ENCODE measurements around the gene TGM6.

TGM6 gene

GRCh38 chr20:2379511-2380229, 1.0 kb upstream of the TGM6 start:
- TF ChIP-seq REST (IDR thresholded peaks at IDR 0.05; ENCODE audit: low read depth) (no peak), CREB1 (IDR thresholded peaks at IDR 0.05; ENCODE audit: low read depth) (no peak), FOXM1 (IDR thresholded peaks at IDR 0.05; ENCODE audit: borderline replicate concordance, low read depth) (no peak), TEAD4 (IDR thresholded peaks at IDR 0.05) (no peak), ZBTB7A (IDR thresholded peaks at IDR 0.05; ENCODE audit: low read depth) (no peak), MAX (IDR thresholded peaks at IDR 0.05) (no peak), TAF1 (IDR thresholded peaks at IDR 0.05; ENCODE audit: low read depth) (no peak), NFIC (IDR thresholded peaks at IDR 0.05) (no peak), TCF12 (IDR thresholded peaks at IDR 0.05; ENCODE audit: low read depth) (no peak), YY1 (IDR thresholded peaks at IDR 0.05; ENCODE audit: low read depth) (no peak), EGR1 (IDR thresholded peaks at IDR 0.05) (no peak), CEBPB (IDR thresholded peaks at IDR 0.05) (no peak), EP300 (IDR thresholded peaks at IDR 0.05; ENCODE audit: borderline replicate concordance) (no peak)

GRCh38 chr20:2381303-2381702, 602 bp downstream of the TGM6 start:
- no peak for TF ChIP-seq USF1 (IDR thresholded peaks at IDR 0.05)
- no peak for TF ChIP-seq REST (IDR thresholded peaks at IDR 0.05; ENCODE audit: low read depth)
- TF ChIP-seq NFIC (IDR thresholded peaks at IDR 0.05) = no peak
- TF ChIP-seq EP300 (IDR thresholded peaks at IDR 0.05; ENCODE audit: borderline replicate concordance) = no peak
- TF ChIP-seq CREB1 (IDR thresholded peaks at IDR 0.05; ENCODE audit: low read depth) = no peak
- no peak for TF ChIP-seq TCF12 (IDR thresholded peaks at IDR 0.05; ENCODE audit: low read depth)
- TF ChIP-seq EGR1 (IDR thresholded peaks at IDR 0.05) = no peak
- TF ChIP-seq ZBTB7A (IDR thresholded peaks at IDR 0.05; ENCODE audit: low read depth) = no peak
- no peak for TF ChIP-seq TAF1 (IDR thresholded peaks at IDR 0.05; ENCODE audit: low read depth)
- no peak for TF ChIP-seq FOXM1 (IDR thresholded peaks at IDR 0.05; ENCODE audit: borderline replicate concordance, low read depth)
- TF ChIP-seq RAD21 (IDR thresholded peaks at IDR 0.05; ENCODE audit: low read depth) = no peak
- no peak for TF ChIP-seq TEAD4 (IDR thresholded peaks at IDR 0.05)
- TF ChIP-seq CEBPB (IDR thresholded peaks at IDR 0.05) = no peak
- TF ChIP-seq MAX (IDR thresholded peaks at IDR 0.05) = no peak
- TF ChIP-seq YY1 (IDR thresholded peaks at IDR 0.05; ENCODE audit: low read depth) = no peak

- TF ChIP-seq NFIC (IDR thresholded peaks at IDR 0.05) (no peak), CREB1 (IDR thresholded peaks at IDR 0.05; ENCODE audit: low read depth) (no peak), RAD21 (IDR thresholded peaks at IDR 0.05; ENCODE audit: low read depth) (no peak), EP300 (IDR thresholded peaks at IDR 0.05; ENCODE audit: borderline replicate concordance) (no peak), USF1 (IDR thresholded peaks at IDR 0.05) (no peak), REST (IDR thresholded peaks at IDR 0.05; ENCODE audit: low read depth) (no peak), CEBPB (IDR thresholded peaks at IDR 0.05) (no peak), ZBTB7A (IDR thresholded peaks at IDR 0.05; ENCODE audit: low read depth) (no peak), TCF12 (IDR thresholded peaks at IDR 0.05; ENCODE audit: low read depth) (no peak), MAX (IDR thresholded peaks at IDR 0.05) (no peak), YY1 (IDR thresholded peaks at IDR 0.05; ENCODE audit: low read depth) (no peak), TEAD4 (IDR thresholded peaks at IDR 0.05) (no peak), EGR1 (IDR thresholded peaks at IDR 0.05) (no peak), FOXM1 (IDR thresholded peaks at IDR 0.05; ENCODE audit: borderline replicate concordance, low read depth) (no peak), TAF1 (IDR thresholded peaks at IDR 0.05; ENCODE audit: low read depth) (no peak)
Measured at GRCh38 chr20:2382833-2383232, 2.1 kb downstream of the TGM6 start.

GRCh38 chr20:2385026-2385425, 4.3 kb downstream of the TGM6 start:
- TF ChIP-seq REST (IDR thresholded peaks at IDR 0.05; ENCODE audit: low read depth) (no peak), CEBPB (IDR thresholded peaks at IDR 0.05) (no peak), EP300 (IDR thresholded peaks at IDR 0.05; ENCODE audit: borderline replicate concordance) (no peak), ZBTB7A (IDR thresholded peaks at IDR 0.05; ENCODE audit: low read depth) (no peak), FOXM1 (IDR thresholded peaks at IDR 0.05; ENCODE audit: borderline replicate concordance, low read depth) (no peak), EGR1 (IDR thresholded peaks at IDR 0.05) (no peak), CREB1 (IDR thresholded peaks at IDR 0.05; ENCODE audit: low read depth) (no peak), RAD21 (IDR thresholded peaks at IDR 0.05; ENCODE audit: low read depth) (no peak), TAF1 (IDR thresholded peaks at IDR 0.05; ENCODE audit: low read depth) (no peak), USF1 (IDR thresholded peaks at IDR 0.05) (no peak), YY1 (IDR thresholded peaks at IDR 0.05; ENCODE audit: low read depth) (no peak), MAX (IDR thresholded peaks at IDR 0.05) (no peak), TEAD4 (IDR thresholded peaks at IDR 0.05) (no peak), NFIC (IDR thresholded peaks at IDR 0.05) (no peak), TCF12 (IDR thresholded peaks at IDR 0.05; ENCODE audit: low read depth) (no peak)
